MM.1S (cell line): Measurements from ENCODE around the gene PDRG1.
A peak's percentile ranks its signal among the peaks of the same experiment; 100 is the strongest.

Source experiments
- DNase-seq: peaks from one replicate; pipeline ENCODE4 v3.0.0-alpha.2; 2015
- H2AFZ ChIP-seq: fragments of 300-600 bp; sonication (generic); 2 replicates; pipeline ENCODE4 v1.6.0; 2016; ENCODE audit warnings: antibody characterized with exemption, low read length
- H3F3A ChIP-seq: fragments of 300-600 bp; sonication (generic); 2 replicates; pipeline ENCODE4 v1.6.1; 2016; ENCODE audit warnings: mild to moderate bottlenecking, antibody characterized with exemption, low read length, moderate library complexity, mixed read lengths; ENCODE audit not compliant: insufficient read depth
- H3K27ac ChIP-seq: fragments of 300-600 bp; sonication (generic); 2 replicates; pipeline ENCODE4 v1.5.1; 2016; ENCODE audit warnings: mild to moderate bottlenecking, low read length
- H3K27me3 ChIP-seq: fragments of 300-600 bp; sonication (generic); replicated peaks from 2 replicates; pipeline ENCODE4 v1.6.0; 2016; ENCODE audit warnings: low read length; ENCODE audit not compliant: insufficient read depth
- H3K36me3 ChIP-seq: fragments of 300-600 bp; sonication (generic); replicated peaks from 2 replicates; pipeline ENCODE4 v1.6.1; 2016; ENCODE audit warnings: mild to moderate bottlenecking, low read length, mixed read lengths; ENCODE audit not compliant: insufficient read depth
- H3K4me1 ChIP-seq: fragments of 300-600 bp; sonication (generic); 2 replicates; pipeline ENCODE4 v1.6.1; 2016; ENCODE audit warnings: low read length, mixed read lengths
- H3K4me2 ChIP-seq: fragments of 300-600 bp; sonication (generic); 2 replicates; pipeline ENCODE4 v1.6.0; 2016; ENCODE audit warnings: low read depth, low read length
- H3K4me3 ChIP-seq: fragments of 300-600 bp; sonication (generic); 2 replicates; pipeline ENCODE4 v1.5.1; 2016; ENCODE audit warnings: low read length, mixed read lengths
- H3K79me2 ChIP-seq: fragments of 300-600 bp; sonication (generic); 2 replicates; pipeline ENCODE4 v1.6.1; 2016; ENCODE audit warnings: mixed run types, low read length, mixed read lengths
- H3K9ac ChIP-seq: fragments of 300-600 bp; sonication (generic); 2 replicates; pipeline ENCODE4 v1.6.1; 2016; ENCODE audit warnings: low read length, mixed read lengths
- H3K9me2 ChIP-seq: fragments of 300-600 bp; sonication (generic); replicated peaks from 2 replicates; pipeline ENCODE4 v1.6.1; 2016; ENCODE audit warnings: mild to moderate bottlenecking, low read length, mixed read lengths; ENCODE audit not compliant: insufficient read depth
- H3K9me3 ChIP-seq: fragments of 300-600 bp; sonication (generic); replicated peaks from 2 replicates; pipeline ENCODE4 v1.6.1; 2016; ENCODE audit warnings: mild to moderate bottlenecking, low read length, mixed read lengths; ENCODE audit not compliant: insufficient read depth
- H4K20me1 ChIP-seq: fragments of 300-600 bp; sonication (generic); 2 replicates; pipeline ENCODE4 v1.6.1; 2016; ENCODE audit warnings: mild to moderate bottlenecking, low read length, moderate library complexity, mixed read lengths; ENCODE audit not compliant: insufficient read depth
- EZH2 ChIP-seq: fragments of 300-600 bp; sonication (generic); optimal IDR thresholded peaks from 2 replicates; pipeline ENCODE3; 2017; ENCODE audit warnings: low read depth, mild to moderate bottlenecking, antibody characterized with exemption, low read length, mixed read lengths
- EZH2phosphoT487 ChIP-seq: fragments of 300-600 bp; sonication (generic); IDR thresholded peaks from 2 replicates; pipeline ENCODE4 v1.6.1; 2018; ENCODE audit warnings: antibody characterized with exemption, low read length
- TF ChIP-seq, protein P1 (sequence below): fragments of 300-600 bp; sonication (generic); IDR thresholded peaks from 2 replicates; pipeline ENCODE4 v1.5.1; 2016; ENCODE audit warnings: antibody characterized with exemption, low read length, mixed read lengths

PDRG1 gene

DNA sequence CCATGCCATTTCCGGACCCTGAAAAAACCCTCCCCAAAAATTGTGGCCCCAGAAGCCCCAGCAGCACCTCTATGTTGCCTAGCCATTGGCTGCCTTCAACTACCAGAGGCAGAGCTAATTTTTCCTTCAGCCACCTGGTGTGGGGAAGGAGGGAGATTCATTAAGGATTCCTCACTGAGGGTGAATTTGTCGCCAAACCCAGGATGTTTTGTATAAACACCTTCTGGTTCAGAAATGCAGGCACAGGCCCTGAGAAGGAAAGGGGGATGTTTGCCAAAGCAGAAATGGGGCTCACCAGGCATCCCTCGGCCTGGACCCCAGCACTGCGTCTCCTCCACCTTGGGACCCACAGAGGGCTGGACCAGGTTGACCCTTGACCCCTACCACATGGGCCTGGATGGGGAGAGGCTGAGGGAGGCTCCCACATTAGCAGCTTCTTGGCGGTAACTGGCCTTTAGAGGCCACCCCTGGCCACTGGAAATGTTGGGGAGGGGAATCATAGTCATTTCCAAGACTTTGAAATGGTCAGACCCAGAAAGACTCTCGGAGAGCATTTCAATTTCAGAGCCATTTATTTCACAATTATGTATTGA, 1.8 kb upstream of the PDRG1 start:
- no peak overlapping the region for H3K9ac ChIP-seq
- DNase-seq: no peak
- no peak overlapping the region for H3K4me2 ChIP-seq

DNA sequence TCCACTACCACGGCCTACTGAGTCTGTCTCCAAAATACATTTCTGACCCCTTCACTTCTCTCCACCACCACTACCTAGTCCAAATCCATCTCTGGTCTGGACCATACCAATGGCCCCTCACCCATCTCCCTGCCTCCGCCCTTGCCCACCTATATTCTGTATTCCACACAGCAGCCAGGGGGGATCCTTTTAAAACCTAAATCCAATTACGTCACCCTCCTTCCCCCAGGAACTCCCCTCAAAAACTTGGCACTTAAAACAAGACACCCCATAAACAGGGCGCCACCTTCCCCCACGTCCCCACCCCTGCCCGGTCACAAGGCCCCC, 680 bp downstream of the PDRG1 start:
- peak overlapping the region; percentile 85 for H2AFZ ChIP-seq

More for the DNA sequence above, 1.8 kb upstream of the PDRG1 start:
- Histone ChIP-seq H3K4me3 (no peak overlapping the region), H3K36me3 (0 out of 2 replicates have a peak, but pooled peaks cover 5% of the 10 kb centered on the region), H4K20me1 (no peaks in the 10 kb centered on the region), H3K27me3 (peaks cover 48% of the 10 kb centered on the region), H3K9me2 (no peaks in the 10 kb centered on the region), H3K9me3 (no peaks in the 10 kb centered on the region), H3K4me1 (peaks cover 9% of the 10 kb centered on the region), H3K27ac (no peak overlapping the region), H2AFZ (no peak overlapping the region), H3F3A (no peaks in the 10 kb centered on the region), H3K79me2 (peaks cover 28% of the 10 kb centered on the region)
- TF ChIP-seq EZH2phosphoT487: no peak

DNA sequence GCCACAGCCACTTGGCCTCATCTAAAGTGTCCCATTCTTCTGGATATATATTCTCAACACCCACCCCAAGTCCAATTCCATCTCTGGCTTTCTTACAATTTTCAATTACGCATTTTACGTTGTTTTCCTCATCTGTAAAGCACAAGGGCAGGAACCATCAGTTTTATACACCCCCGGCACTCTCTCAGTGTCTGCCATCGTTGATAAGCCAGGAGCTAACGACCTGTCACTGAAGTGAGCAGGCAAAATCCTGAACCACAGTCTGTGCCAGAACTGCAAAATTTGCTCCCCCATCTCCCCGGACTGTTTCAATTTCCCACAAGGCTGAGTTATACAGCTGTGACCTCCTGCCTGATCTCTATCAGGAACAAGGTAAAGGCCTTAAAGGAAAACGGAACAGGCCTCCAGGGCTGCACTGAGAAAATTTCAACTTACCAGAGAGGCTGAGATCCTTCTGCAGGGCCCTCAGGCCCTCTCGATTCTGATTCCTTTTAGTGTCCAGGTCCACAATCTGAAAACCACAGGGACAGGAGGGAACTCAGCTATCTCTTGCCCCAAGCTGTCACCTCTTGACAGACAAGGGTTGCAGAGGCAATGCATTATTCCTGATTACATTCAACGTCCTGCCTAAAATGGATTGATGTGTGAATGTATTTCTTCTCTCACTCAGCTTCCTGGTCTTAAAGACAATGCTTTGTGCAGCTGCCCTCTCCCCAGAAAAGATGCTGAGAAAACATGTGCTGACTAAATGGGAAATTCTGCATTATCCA, 1.8 kb downstream of the PDRG1 start:
- Histone ChIP-seq H3K9ac (peak overlapping the region; percentile 75; the same call in 1 of the 2 replicates), H2AFZ (no peak overlapping the region), H3K4me3 (no peak overlapping the region), H3F3A (no peaks in the 10 kb centered on the region), H3K36me3 (peaks cover 7% of the 10 kb centered on the region; the same call in 1 of the 2 replicates), H3K4me2 (peak overlapping the region; percentile 96; the same call in 1 of the 2 replicates), H3K79me2 (peaks cover 31% of the 10 kb centered on the region), H3K4me1 (peaks cover 9% of the 10 kb centered on the region), H3K9me2 (no peaks in the 10 kb centered on the region), H4K20me1 (no peaks in the 10 kb centered on the region), H3K27ac (no peak overlapping the region), H3K27me3 (peaks cover 21% of the 10 kb centered on the region), H3K9me3 (no peaks in the 10 kb centered on the region)
- no peak for DNase-seq
- TF ChIP-seq, protein P1, sequence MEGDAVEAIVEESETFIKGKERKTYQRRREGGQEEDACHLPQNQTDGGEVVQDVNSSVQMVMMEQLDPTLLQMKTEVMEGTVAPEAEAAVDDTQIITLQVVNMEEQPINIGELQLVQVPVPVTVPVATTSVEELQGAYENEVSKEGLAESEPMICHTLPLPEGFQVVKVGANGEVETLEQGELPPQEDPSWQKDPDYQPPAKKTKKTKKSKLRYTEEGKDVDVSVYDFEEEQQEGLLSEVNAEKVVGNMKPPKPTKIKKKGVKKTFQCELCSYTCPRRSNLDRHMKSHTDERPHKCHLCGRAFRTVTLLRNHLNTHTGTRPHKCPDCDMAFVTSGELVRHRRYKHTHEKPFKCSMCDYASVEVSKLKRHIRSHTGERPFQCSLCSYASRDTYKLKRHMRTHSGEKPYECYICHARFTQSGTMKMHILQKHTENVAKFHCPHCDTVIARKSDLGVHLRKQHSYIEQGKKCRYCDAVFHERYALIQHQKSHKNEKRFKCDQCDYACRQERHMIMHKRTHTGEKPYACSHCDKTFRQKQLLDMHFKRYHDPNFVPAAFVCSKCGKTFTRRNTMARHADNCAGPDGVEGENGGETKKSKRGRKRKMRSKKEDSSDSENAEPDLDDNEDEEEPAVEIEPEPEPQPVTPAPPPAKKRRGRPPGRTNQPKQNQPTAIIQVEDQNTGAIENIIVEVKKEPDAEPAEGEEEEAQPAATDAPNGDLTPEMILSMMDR: no peak
- TF ChIP-seq EZH2: no peak
- TF ChIP-seq EZH2phosphoT487: no peak

More for the DNA sequence above, 680 bp downstream of the PDRG1 start:
- Histone ChIP-seq H4K20me1 (no peaks in the 10 kb centered on the region), H3K79me2 (peaks cover 31% of the 10 kb centered on the region), H3K4me3 (peak overlapping the region; percentile 98), H3K9me2 (no peaks in the 10 kb centered on the region), H3K4me1 (peaks cover 9% of the 10 kb centered on the region), H3K4me2 (peak overlapping the region; percentile 96), H3K36me3 (peaks cover 5% of the 10 kb centered on the region; the same call in 1 of the 2 replicates), H3F3A (no peaks in the 10 kb centered on the region), H3K9me3 (no peaks in the 10 kb centered on the region), H3K27ac (no peak overlapping the region; the same call in 1 of the 2 replicates), H3K9ac (peak overlapping the region; percentile 75), H3K27me3 (peaks cover 30% of the 10 kb centered on the region)
- no peak for TF ChIP-seq EZH2
- no peak for TF ChIP-seq EZH2phosphoT487
- TF ChIP-seq, protein P1: no peak
- no peak for DNase-seq

DNA sequence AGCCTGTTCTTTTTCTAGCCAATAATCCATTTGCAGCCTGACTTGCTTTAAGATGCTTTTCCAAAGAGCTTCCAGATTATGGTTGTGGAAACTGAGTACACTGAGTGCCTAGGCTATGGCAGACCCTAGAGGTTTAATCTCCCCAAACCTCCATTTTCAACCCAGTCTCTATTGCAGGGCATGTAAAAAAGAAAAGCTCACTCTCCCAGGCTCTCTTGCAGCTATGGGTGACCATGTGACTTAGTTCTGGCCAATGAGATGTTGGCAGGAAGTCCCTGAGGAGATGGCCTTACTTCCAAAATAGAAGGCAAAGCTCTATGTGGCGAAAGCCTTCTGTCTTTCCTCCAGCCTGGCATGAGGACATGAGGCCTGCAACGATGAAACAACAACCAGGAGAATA, 3.8 kb downstream of the PDRG1 start:
- peaks cover 31% of the 10 kb centered on the region for H3K79me2 ChIP-seq
- no peak overlapping the region for H3K4me3 ChIP-seq
- no peaks in the 10 kb centered on the region for H3K9me2 ChIP-seq
- peaks cover 9% of the 10 kb centered on the region for H3K4me1 ChIP-seq
- H3K4me2 ChIP-seq: no peak overlapping the region
- H3K27ac ChIP-seq: no peak overlapping the region
- no peaks in the 10 kb centered on the region for H3K9me3 ChIP-seq
- TF ChIP-seq EZH2 (no peak), EZH2phosphoT487 (no peak)
- TF ChIP-seq, protein P1: no peak
- H3F3A ChIP-seq: 0 out of 2 replicates have a peak, but pooled peaks cover 4% of the 10 kb centered on the region
- DNase-seq: no peak
- no peak overlapping the region for H3K9ac ChIP-seq
- no peaks in the 10 kb centered on the region for H4K20me1 ChIP-seq
- peaks cover 7% of the 10 kb centered on the region; the same call in 1 of the 2 replicates for H3K36me3 ChIP-seq
- H3K27me3 ChIP-seq: 0 out of 2 replicates have a peak, but pooled peaks cover under 1% of the 10 kb centered on the region
- no peak overlapping the region for H2AFZ ChIP-seq
